Adrenal gland (tissue), 12 donors: ENCODE measurements around the gene FBXL7. TPM values are rescaled to one million over a fixed set of nuclear protein-coding genes. Genes with fewer than 3 reads are reported as not detected.

ENCODE experiments used
- DNase-seq, 7 donors: peaks; one replicate each; pipeline ENCODE4 v3.0.0-alpha.2; 2019 to 2020
- H3K27ac ChIP-seq, 5 donors: fragments of 200-600 bp; sonication (generic) in 4 of 5; 1 replicate in 3 of 5; 2 replicates in 2 of 5; pipeline versions ENCODE4 v1.5.1 to v1.8.0; 2016 to 2020; ENCODE audit warnings: mild to moderate bottlenecking in 1 of 5
- H3K27me3 ChIP-seq: fragments of 200-600 bp; 2 replicates; pipeline ENCODE4 v1.8.0; 2021
- H3K36me3 ChIP-seq, 2 donors: fragments of 200-600 bp; replicated peaks in 1 of 2; 1 replicate in 1 of 2; 2 replicates in 1 of 2; pipeline versions ENCODE4 v1.5.1 to v1.8.0; 2018 to 2022
- H3K4me1 ChIP-seq, 2 donors: fragments of 200-600 bp; replicated peaks in 1 of 2; 1 replicate in 1 of 2; 2 replicates in 1 of 2; pipeline versions ENCODE4 v1.5.1 to v1.8.0; 2018 to 2021
- H3K4me3 ChIP-seq, 4 donors: fragments of 200-600 bp; sonication (generic) in 3 of 4; one replicate each; pipeline ENCODE4 v1.5.1; 2016 to 2018
- H3K9me3 ChIP-seq, 3 donors: fragments of 200-600 bp; sonication (generic) in 1 of 3; replicated peaks in 1 of 3; 1 replicate in 2 of 3; 2 replicates in 1 of 3; pipeline versions ENCODE4 v1.5.1 to v1.8.0; 2016 to 2021
- POLR2A ChIP-seq, 2 donors: fragments of 450-650 bp; IDR thresholded peaks; one replicate each; pipeline ENCODE4 v1.6.1; 2017; ENCODE audit warnings: antibody characterized with exemption in 2 of 2, mild to moderate bottlenecking in 2 of 2, moderate library complexity in 1 of 2
- WGBS, 4 donors: extraction: QIAGEN DNeasy Blood & Tissue Kit in 2 of 4; methylation state at CpG; one replicate each; pipeline versions ENCODE4 v1.1.5 to v1.1.7; 2013 to 2017; 5-methylcytosine and 5-hydroxymethylcytosine counted together
- intact Hi-C, 2 donors: fragments of 100-400 bp; cut with DNase I; formaldehyde crosslinking; loops; one replicate each; pipeline versions ENCODE4 v1.14.1 to v1.15.0; 2022 to 2023
- polyA plus RNA-seq, 3 donors: library from polyadenylated mRNA; stranded (reverse); fragments of 200-250 nt in 2 of 3; fragments of 350-450 nt in 1 of 3; fragmentation: Illumina TruSeq in 1 of 3; extraction: RNeasy Lipid Tissue Mini Kit (QIAGEN cat#74804) in 1 of 3; gene quantifications; one replicate each; pipeline ENCODE4 v1.2.3, GENCODE V29; 2013 to 2014
- total RNA-seq, 9 donors: library from RNA; depleted of rRNA in 4 of 9; stranded (reverse); fragments of >200 nt in 4 of 9; fragments of 120-200 nt in 1 of 9; fragmentation: NEBNext Ultra II Directional in 1 of 9; extraction: Animal tissue kit (Norgen Biotek cat#: 25700) in 1 of 9; gene quantifications; one replicate each; pipeline versions ENCODE4 v1.1.0 to v1.2.4, GENCODE V29; 2013 to 2023
- TF ChIP-seq, protein P1 (sequence below), 6 experiments: fragments of 450-650 bp in 4 of 6; fragments of 200-600 bp in 2 of 6; sonication (generic) in 1 of 6; IDR thresholded peaks; 1 replicate in 5 of 6; 2 replicates in 1 of 6; pipeline versions ENCODE4 v1.5.1 to v1.8.0; 2016 to 2021; ENCODE audit warnings: antibody characterized with exemption in 6 of 6, mild to moderate bottlenecking in 2 of 6, moderate library complexity in 1 of 6
- donor health status: healthy with polysubstance abuse.
- donor health status: Bipolar disorder and iron deficiency.
- donor health status: DM: yes; HTN: yes; CAD: no.
- donor health status: DM: no; HTN: no; CAD: no.
- donor health status: DM: no; HTN: no; CAD: no.
- donor health status: DM: yes; HTN: yes; CAD: no.

The FBXL7 gene
- total and polyA plus RNA-seq, 12 donors, result 22.6 to 59.1 (median 34.0) TPM

DNA sequence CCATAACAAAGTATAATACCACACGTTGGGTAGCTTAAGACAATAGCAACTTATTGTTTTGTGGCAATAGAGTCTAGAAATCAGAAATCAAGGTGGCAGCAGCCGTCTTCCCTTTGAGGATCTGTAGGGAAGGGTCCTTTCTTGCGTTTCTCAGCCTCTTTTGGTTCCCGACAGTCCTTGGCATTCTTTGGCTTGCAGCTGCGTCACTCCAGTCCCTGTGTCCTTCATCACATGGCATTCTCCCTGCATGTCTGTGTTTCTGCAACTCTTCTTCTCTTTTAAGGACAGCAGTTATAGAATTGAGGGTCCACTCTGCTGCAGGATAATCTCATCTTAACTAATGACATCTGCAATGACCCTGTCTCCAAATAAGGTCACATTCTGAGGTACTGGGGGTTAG, 140.1 kb downstream of the FBXL7 start:
- peaks cover 31 to 33% of the 10 kb centered on the region in 2 donors for H3K4me1 ChIP-seq
- peak overlapping the region; percentile 39 to 73 (median 63) for H3K27ac ChIP-seq
- H3K27me3 ChIP-seq, result no peaks in the 10 kb centered on the region
- TF ChIP-seq, protein P1, sequence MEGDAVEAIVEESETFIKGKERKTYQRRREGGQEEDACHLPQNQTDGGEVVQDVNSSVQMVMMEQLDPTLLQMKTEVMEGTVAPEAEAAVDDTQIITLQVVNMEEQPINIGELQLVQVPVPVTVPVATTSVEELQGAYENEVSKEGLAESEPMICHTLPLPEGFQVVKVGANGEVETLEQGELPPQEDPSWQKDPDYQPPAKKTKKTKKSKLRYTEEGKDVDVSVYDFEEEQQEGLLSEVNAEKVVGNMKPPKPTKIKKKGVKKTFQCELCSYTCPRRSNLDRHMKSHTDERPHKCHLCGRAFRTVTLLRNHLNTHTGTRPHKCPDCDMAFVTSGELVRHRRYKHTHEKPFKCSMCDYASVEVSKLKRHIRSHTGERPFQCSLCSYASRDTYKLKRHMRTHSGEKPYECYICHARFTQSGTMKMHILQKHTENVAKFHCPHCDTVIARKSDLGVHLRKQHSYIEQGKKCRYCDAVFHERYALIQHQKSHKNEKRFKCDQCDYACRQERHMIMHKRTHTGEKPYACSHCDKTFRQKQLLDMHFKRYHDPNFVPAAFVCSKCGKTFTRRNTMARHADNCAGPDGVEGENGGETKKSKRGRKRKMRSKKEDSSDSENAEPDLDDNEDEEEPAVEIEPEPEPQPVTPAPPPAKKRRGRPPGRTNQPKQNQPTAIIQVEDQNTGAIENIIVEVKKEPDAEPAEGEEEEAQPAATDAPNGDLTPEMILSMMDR (IDR thresholded peaks at IDR 0.05), result no peak
- TF ChIP-seq POLR2A (IDR thresholded peaks at IDR 0.05), result peak in 1 of 2 donors; percentile 9
- no peak overlapping the region for H3K4me3 ChIP-seq
- H3K36me3 ChIP-seq, result no peaks in the 10 kb centered on the region
- peak; percentile 61 to 82 (median 73) for DNase-seq
- intact Hi-C loops, result no loop called here
- 37 to 59% (median 49%) methylated on average over 5 of the region's 5 CpGs for WGBS, 4 donors
- H3K9me3 ChIP-seq, result no peaks in the 10 kb centered on the region

DNA sequence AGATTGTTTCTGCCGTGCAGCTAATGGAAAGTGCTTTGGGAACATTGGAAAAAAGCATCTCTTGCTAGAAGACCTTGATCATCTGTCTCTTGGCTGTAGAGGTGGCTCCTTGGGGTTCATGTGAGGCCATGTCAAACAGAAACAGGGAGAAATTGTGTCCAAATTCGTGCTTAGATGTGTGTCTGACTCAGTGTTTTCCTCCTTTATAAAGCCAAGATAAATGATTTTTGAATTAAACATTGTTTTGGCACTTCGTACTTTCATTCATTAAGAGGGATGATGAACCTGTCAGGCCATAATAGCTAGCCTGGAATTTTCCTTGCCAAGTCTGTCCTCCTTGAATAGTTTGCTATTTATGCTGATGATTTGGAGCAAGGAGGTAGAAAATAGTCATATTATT, 143.8 kb downstream of the FBXL7 start:
- Histone ChIP-seq H3K36me3 (no peaks in the 10 kb centered on the region), H3K27me3 (no peaks in the 10 kb centered on the region), H3K4me3 (no peak overlapping the region), H3K9me3 (no peaks in the 10 kb centered on the region), H3K4me1 (peaks cover 31 to 36% of the 10 kb centered on the region in 2 donors), H3K27ac (peak overlapping the region in 2 of 5 donors; percentile 2 to 5)
- TF ChIP-seq POLR2A (IDR thresholded peaks at IDR 0.05), result no peak
- TF ChIP-seq, protein P1 (IDR thresholded peaks at IDR 0.05), result no peak
- no peak for DNase-seq
- intact Hi-C loops, result no loop called here
- 36 to 44% (median 40%) methylated on average over 3 of the region's 3 CpGs for WGBS, 4 donors

DNA sequence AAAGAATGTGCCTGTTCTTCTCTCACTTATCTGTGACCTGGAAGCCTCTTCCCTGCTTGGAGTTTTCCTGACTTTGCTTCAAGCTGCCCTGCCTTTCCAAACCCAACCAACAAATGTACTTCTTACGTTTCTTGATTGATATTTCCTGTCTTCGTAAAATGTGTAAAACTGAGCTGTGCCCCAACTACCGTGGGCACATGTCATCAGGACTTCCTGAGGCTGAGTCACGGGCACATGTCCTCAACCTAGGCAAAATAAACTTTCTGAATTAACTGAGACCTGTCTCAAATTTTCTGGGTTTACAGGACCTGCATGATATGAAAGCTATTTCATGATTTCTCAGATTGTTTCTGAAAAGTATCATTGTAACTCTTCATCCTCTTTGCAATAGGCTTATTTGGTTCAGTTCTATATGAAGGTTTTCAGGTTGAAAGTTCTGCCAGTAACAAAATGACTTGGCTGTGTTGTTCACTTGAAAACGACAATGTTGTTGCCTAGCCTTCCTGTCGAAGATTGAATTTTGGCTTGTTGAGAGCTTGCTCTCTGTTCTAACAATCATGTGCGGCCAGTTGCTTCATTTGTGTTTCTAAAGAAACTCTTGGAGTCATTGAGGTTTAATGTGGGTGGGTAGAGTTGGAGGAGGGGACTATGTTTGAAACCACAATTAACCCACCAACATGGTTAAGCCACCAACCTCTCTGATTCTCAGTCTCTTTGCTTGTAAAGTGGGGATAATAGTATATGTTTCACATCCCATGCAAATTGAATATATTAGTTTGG, 145.6 kb downstream of the FBXL7 start:
- TF ChIP-seq, protein P1 (IDR thresholded peaks at IDR 0.05), result no peak
- no peak for TF ChIP-seq POLR2A (IDR thresholded peaks at IDR 0.05)
- H3K9me3 ChIP-seq, result no peaks in the 10 kb centered on the region
- H3K36me3 ChIP-seq, result no peaks in the 10 kb centered on the region
- peak in 4 of 7 donors; percentile 36 to 63 (median 51) for DNase-seq
- no peak overlapping the region for H3K4me3 ChIP-seq
- peaks cover 24 to 26% of the 10 kb centered on the region in 2 donors for H3K4me1 ChIP-seq
- 40 to 47% (median 40%) methylated on average over 7 of the region's 7 CpGs for WGBS, 4 donors
- H3K27me3 ChIP-seq, result no peaks in the 10 kb centered on the region
- H3K27ac ChIP-seq, result peak overlapping the region in 4 of 5 donors; percentile 4 to 67 (median 54)
- intact Hi-C loops, result no loop called here

DNA sequence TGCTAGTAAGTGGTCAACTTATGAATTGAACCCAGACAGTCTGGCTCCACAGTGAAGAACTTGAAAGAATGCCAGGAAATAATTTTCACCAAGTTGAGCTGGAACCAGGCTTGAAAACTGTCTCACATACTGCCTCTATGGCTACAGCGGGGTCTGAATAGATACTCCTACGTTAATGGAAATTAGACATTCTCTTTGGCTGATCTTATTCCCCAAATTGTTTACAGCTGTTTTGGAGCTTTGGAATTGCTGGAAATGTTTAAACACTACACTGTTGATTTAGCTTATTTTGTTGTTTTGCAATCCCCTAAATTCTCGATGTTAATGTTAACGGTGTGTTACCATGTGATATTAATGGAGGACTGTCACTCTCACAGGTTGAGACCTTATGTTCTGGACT, 146.4 kb downstream of the FBXL7 start:
- H3K27ac ChIP-seq, result no peak overlapping the region

More for the DNA sequence above, 146.4 kb downstream of the FBXL7 start:
- intact Hi-C loops, result no loop called here
- Histone ChIP-seq H3K4me3 (no peak overlapping the region), H3K27me3 (no peaks in the 10 kb centered on the region), H3K36me3 (no peaks in the 10 kb centered on the region), H3K9me3 (no peaks in the 10 kb centered on the region), H3K4me1 (peaks cover 18 to 19% of the 10 kb centered on the region in 2 donors)
- TF ChIP-seq, protein P1 (IDR thresholded peaks at IDR 0.05), result no peak
- no peak for TF ChIP-seq POLR2A (IDR thresholded peaks at IDR 0.05)
- no peak for DNase-seq
- WGBS, 4 donors, result 35 to 83% (median 53%) methylated on average over 4 of the region's 4 CpGs
